Ovary (tissue), 3 donors: ENCODE data around the gene NPSR1.

ENCODE experiments used
- CTCF ChIP-seq, 3 donors: fragments of 450-650 bp in 2 of 3; fragments of 200-600 bp in 1 of 3; IDR thresholded peaks; one replicate each; pipeline versions ENCODE4 v1.5.1 to v1.8.0; 2016 to 2022; ENCODE audit warnings: antibody characterized with exemption in 3 of 3, mild to moderate bottlenecking in 1 of 3
- POLR2A ChIP-seq: fragments of 450-650 bp; IDR thresholded peaks from one replicate; pipeline ENCODE4 v1.6.1; 2017; ENCODE audit warnings: antibody characterized with exemption, mild to moderate bottlenecking, moderate library complexity
- donor health status: DM: no; HTN: no; CAD: no.

- TF ChIP-seq CTCF (IDR thresholded peaks at IDR 0.05) (no peak), POLR2A (no peak)
Observed at GRCh38 chr7:34719636-34720035, 61.6 kb downstream of the NPSR1 start.
